ENCODE results near the gene FOXQ1.

The FOXQ1 gene, protein sequence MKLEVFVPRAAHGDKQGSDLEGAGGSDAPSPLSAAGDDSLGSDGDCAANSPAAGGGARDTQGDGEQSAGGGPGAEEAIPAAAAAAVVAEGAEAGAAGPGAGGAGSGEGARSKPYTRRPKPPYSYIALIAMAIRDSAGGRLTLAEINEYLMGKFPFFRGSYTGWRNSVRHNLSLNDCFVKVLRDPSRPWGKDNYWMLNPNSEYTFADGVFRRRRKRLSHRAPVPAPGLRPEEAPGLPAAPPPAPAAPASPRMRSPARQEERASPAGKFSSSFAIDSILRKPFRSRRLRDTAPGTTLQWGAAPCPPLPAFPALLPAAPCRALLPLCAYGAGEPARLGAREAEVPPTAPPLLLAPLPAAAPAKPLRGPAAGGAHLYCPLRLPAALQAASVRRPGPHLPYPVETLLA

GRCh38 chr6:1311400-1312202 lies at the start of gene FOXQ1:
Gene FOXQ1, plus strand, starts transcription at chr6:1312098. Its CDS starts 607 bp downstream, at chr6:1312705.
- H3K27ac ChIP-seq = no peak within 1 kb of the TSS
- TF ChIP-seq, protein P1, sequence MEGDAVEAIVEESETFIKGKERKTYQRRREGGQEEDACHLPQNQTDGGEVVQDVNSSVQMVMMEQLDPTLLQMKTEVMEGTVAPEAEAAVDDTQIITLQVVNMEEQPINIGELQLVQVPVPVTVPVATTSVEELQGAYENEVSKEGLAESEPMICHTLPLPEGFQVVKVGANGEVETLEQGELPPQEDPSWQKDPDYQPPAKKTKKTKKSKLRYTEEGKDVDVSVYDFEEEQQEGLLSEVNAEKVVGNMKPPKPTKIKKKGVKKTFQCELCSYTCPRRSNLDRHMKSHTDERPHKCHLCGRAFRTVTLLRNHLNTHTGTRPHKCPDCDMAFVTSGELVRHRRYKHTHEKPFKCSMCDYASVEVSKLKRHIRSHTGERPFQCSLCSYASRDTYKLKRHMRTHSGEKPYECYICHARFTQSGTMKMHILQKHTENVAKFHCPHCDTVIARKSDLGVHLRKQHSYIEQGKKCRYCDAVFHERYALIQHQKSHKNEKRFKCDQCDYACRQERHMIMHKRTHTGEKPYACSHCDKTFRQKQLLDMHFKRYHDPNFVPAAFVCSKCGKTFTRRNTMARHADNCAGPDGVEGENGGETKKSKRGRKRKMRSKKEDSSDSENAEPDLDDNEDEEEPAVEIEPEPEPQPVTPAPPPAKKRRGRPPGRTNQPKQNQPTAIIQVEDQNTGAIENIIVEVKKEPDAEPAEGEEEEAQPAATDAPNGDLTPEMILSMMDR (IDR thresholded peaks at IDR 0.05) = no peak
- TF ChIP-seq ZFX (IDR thresholded peaks at IDR 0.05; ENCODE audit: borderline replicate concordance) = no peak

GRCh38 chr6:1262704-1263038 lies 49.2 kb upstream of the FOXQ1 start:
- TF ChIP-seq, protein P1 (IDR thresholded peaks at IDR 0.05) = no peak
- no peak for TF ChIP-seq ZFX (IDR thresholded peaks at IDR 0.05; ENCODE audit: borderline replicate concordance)
- H3K27ac ChIP-seq = no peak overlapping the region

GRCh38 chr6:1263039-1263849 lies 48.7 kb upstream of the FOXQ1 start:
- TF ChIP-seq, protein P1 (IDR thresholded peaks at IDR 0.05) = peak; percentile 7; the same call in 1 of the 2 replicates
- no peak for TF ChIP-seq ZFX (IDR thresholded peaks at IDR 0.05; ENCODE audit: borderline replicate concordance)
- no peak overlapping the region for H3K27ac ChIP-seq

GRCh38 chr6:1263850-1264377 lies 48.0 kb upstream of the FOXQ1 start:
- no peak overlapping the region for H3K27ac ChIP-seq
- TF ChIP-seq, protein P1 (IDR thresholded peaks at IDR 0.05) = no peak
- TF ChIP-seq ZFX (IDR thresholded peaks at IDR 0.05; ENCODE audit: borderline replicate concordance) = no peak

- H3K27ac ChIP-seq = no peak overlapping the region
- TF ChIP-seq ZFX (IDR thresholded peaks at IDR 0.05; ENCODE audit: borderline replicate concordance) = no peak
- TF ChIP-seq, protein P1 (IDR thresholded peaks at IDR 0.05) = no peak
Measured at GRCh38 chr6:1264619-1265445, 47.1 kb upstream of the FOXQ1 start.

GRCh38 chr6:1266686-1267056 lies 45.2 kb upstream of the FOXQ1 start:
- H3K27ac ChIP-seq = no peak overlapping the region
- no peak for TF ChIP-seq ZFX (IDR thresholded peaks at IDR 0.05; ENCODE audit: borderline replicate concordance)
- TF ChIP-seq, protein P1 (IDR thresholded peaks at IDR 0.05) = no peak

Data from 22Rv1 (cell line).